Thoracic aorta (tissue), 2 donors: ENCODE data around the gene CCR7. TPM values are rescaled to one million over a fixed set of nuclear protein-coding genes. Genes with fewer than 3 reads are reported as not detected.
A peak's percentile ranks its signal among the peaks of the same experiment; 100 is the strongest.

Source experiments
- ATAC-seq: fragments of 150-250 bp; one replicate; pipeline ENCODE4 v1.8.0; 2017; ENCODE audit warnings: low read depth; ENCODE audit not compliant: insufficient number of reproducible peaks, low FRiP score
- DNase-seq: peaks from one replicate; pipeline ENCODE4 v3.0.0-alpha.2; 2020; ENCODE audit warnings: low spot score
- H3K27ac ChIP-seq, 2 donors: fragments of 200-600 bp; sonication (generic); 1 replicate in 1 of 2; 2 replicates in 1 of 2; pipeline ENCODE4 v1.5.1; 2016; ENCODE audit warnings: mild to moderate bottlenecking in 2 of 2, moderate library complexity in 2 of 2
- H3K27me3 ChIP-seq: fragments of 200-600 bp; sonication (generic); replicated peaks from 2 replicates; pipeline ENCODE4 v1.6.0; 2016; ENCODE audit warnings: mild to moderate bottlenecking; ENCODE audit not compliant: insufficient read depth
- H3K36me3 ChIP-seq: fragments of 200-600 bp; sonication (generic); one replicate; pipeline ENCODE4 v1.5.1; 2016
- H3K4me1 ChIP-seq, 2 donors: fragments of 200-600 bp; sonication (generic); 1 replicate in 1 of 2; 2 replicates in 1 of 2; pipeline versions ENCODE4 v1.5.1 to v1.6.0; 2016; ENCODE audit warnings: low read depth in 2 of 2, mild to moderate bottlenecking in 1 of 2; ENCODE audit not compliant: control insufficient read depth in 1 of 2
- H3K4me3 ChIP-seq: fragments of 200-600 bp; sonication (generic); 2 replicates; pipeline ENCODE4 v1.5.1; 2016; ENCODE audit warnings: mild to moderate bottlenecking
- H3K9me3 ChIP-seq: fragments of 200-600 bp; sonication (generic); 2 replicates; pipeline ENCODE4 v1.5.1; 2016
- total RNA-seq, 2 donors: library from RNA; depleted of rRNA; stranded (reverse); fragments of >200 nt; gene quantifications; one replicate each; pipeline versions ENCODE4 v1.1.0 to v1.2.3, GENCODE V29; 2016
- TF ChIP-seq, protein P1 (sequence below): fragments of 200-600 bp; sonication (generic); IDR thresholded peaks from one replicate; pipeline ENCODE4 v1.5.1; 2019; ENCODE audit warnings: antibody characterized with exemption

CCR7 gene
- total RNA-seq, 2 donors from 2014 or later, result not detected

DNA sequence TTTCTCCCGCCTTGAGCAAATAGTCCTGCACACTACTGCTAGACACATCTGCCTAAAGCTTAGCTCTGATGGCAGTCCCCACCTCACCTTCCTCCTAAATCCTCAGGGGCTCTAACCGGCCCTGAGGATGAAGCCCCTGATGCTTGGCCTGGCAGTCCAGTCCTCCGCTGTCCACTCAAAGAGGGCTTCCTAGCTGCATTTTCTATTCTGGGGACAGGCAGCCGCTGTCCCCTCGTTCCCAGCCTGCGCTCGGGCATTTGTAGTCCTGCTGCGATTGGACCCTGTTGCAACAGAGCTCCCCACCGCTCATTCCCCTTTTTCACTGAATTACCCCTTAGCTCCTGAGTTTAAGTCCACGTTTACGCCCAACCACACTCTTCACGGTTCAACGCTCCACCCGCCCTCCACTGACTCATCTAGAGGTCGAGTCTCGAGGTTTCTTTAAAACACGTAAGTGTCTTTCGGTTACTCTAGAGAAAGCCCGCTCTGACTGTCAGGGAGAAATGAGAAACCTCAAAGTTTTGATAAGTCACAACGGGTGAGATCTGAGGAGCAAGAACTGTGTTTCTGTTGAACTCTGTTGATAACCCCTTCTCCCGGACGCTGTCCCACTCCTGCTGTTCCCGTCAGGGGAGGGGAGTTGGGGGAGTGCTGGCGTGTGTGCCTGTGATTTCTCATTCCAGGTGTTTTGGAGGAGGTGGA lies 4.5 kb downstream of the CCR7 start:
- H3K36me3 ChIP-seq, result no peaks in the 10 kb centered on the region
- ATAC-seq, result no peak
- no peak for DNase-seq
- no peak overlapping the region for H3K27ac ChIP-seq
- peaks cover 0 to 5% of the 10 kb centered on the region in 2 donors for H3K4me1 ChIP-seq
- TF ChIP-seq, protein P1, sequence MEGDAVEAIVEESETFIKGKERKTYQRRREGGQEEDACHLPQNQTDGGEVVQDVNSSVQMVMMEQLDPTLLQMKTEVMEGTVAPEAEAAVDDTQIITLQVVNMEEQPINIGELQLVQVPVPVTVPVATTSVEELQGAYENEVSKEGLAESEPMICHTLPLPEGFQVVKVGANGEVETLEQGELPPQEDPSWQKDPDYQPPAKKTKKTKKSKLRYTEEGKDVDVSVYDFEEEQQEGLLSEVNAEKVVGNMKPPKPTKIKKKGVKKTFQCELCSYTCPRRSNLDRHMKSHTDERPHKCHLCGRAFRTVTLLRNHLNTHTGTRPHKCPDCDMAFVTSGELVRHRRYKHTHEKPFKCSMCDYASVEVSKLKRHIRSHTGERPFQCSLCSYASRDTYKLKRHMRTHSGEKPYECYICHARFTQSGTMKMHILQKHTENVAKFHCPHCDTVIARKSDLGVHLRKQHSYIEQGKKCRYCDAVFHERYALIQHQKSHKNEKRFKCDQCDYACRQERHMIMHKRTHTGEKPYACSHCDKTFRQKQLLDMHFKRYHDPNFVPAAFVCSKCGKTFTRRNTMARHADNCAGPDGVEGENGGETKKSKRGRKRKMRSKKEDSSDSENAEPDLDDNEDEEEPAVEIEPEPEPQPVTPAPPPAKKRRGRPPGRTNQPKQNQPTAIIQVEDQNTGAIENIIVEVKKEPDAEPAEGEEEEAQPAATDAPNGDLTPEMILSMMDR, result no peak
- peak overlapping the region; percentile 42 for H3K4me3 ChIP-seq
- H3K27me3 ChIP-seq, result no peaks in the 10 kb centered on the region
- no peaks in the 10 kb centered on the region for H3K9me3 ChIP-seq

- ATAC-seq (peak; percentile 84), DNase-seq (peak; percentile 60)
- TF ChIP-seq, protein P1, result peak; percentile 95
- Histone ChIP-seq H3K4me3 (peak overlapping the region; percentile 42), H3K4me1 (peaks cover 0 to 5% of the 10 kb centered on the region in 2 donors), H3K9me3 (no peaks in the 10 kb centered on the region), H3K27me3 (no peaks in the 10 kb centered on the region), H3K27ac (no peak overlapping the region), H3K36me3 (no peaks in the 10 kb centered on the region)
Observed at GRCh38 chr17:40559954-40560591, 5.2 kb downstream of the CCR7 start.

DNA sequence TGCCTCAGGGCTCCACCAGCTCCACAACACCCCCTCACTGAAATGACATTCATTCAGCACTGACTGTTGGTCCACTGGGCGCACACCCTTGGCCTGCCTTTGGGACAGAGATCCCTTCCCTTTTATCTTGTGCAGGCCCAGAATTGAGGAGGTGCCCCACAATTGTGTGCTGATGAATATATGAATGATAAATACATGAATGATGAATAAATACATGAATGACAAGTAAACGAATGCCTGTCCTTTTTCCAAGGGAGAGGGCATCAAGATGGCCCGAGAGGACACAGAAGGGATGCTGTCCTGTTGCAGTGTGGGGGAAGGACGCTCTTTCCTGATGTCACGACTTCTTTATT lies 5.7 kb downstream of the CCR7 start:
- no peak for DNase-seq
- Histone ChIP-seq H3K27ac (no peak overlapping the region), H3K9me3 (no peaks in the 10 kb centered on the region), H3K4me3 (no peak overlapping the region), H3K4me1 (peaks cover 0 to 5% of the 10 kb centered on the region in 2 donors), H3K27me3 (no peaks in the 10 kb centered on the region), H3K36me3 (no peaks in the 10 kb centered on the region)
- TF ChIP-seq, protein P1, result no peak
- no peak for ATAC-seq

DNA sequence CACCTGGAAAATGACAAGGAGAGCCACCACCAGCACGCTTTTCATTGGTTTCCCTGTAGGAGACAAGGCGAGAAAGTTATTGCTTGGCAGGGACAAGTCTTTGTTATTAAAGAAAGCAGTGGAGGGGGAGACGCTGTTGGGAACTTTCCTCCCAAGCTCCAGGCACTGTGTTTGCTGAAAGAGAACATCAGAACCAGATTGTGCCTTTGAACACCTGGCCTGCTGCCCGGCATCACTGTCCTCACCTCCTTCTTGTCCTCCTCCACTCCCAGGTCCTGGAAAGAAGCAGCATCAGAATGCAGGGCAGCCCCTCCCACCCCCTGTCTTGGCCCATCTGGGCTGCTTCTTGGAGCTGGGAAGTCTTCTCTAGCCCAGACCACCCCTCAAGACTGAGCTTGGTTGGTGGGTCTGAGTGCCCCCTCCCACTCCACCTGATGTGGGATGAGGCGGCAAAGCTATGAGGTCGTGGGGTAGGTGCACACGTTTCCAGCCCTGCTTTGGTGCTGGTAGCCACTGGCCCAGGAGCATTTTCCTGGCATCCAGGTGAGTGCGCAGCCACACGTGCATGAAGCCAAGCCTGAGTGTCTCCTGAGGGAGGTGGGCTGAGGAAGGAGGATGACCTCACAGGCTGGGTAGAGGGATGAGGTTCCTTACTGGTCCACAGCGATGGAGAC lies 6.2 kb downstream of the CCR7 start:
- H3K9me3 ChIP-seq, result no peaks in the 10 kb centered on the region
- H3K4me3 ChIP-seq, result no peak overlapping the region
- TF ChIP-seq, protein P1, result no peak
- no peaks in the 10 kb centered on the region for H3K36me3 ChIP-seq
- DNase-seq (no peak), ATAC-seq (no peak)
- H3K4me1 ChIP-seq, result peaks cover under 1 to 5% of the 10 kb centered on the region in 2 donors
- no peaks in the 10 kb centered on the region for H3K27me3 ChIP-seq
- H3K27ac ChIP-seq, result no peak overlapping the region

DNA sequence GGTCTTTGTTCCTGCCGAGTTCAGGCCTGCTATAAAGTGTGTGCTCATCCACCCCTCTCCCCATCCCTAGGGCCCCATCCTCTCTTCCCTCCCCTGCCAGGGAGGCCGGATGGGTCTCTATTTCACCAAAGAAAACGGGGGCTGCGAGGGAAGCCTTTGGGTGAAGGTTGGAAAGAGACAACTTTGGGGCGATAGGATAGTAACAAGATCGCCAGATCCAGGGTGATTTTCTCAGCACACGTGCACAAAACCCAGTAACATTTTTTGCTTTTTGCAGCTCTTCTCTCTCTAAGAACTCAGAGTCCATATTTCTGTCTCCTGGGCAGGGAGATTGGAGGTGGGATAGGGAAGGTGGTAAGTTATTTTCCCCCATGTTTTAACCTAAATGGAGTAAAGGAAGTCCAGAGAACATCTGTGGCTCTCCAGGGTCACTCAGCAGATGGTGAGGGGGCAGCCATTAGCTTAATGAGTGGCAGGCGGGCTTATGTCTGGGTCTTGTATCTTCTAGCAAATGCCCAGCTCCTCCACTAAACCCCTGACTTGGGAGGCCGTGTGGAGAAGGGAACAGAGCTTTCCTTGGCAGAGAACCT lies 6.9 kb downstream of the CCR7 start:
- TF ChIP-seq, protein P1, result no peak
- no peak for DNase-seq
- Histone ChIP-seq H3K27me3 (no peaks in the 10 kb centered on the region), H3K9me3 (no peaks in the 10 kb centered on the region), H3K4me3 (no peak overlapping the region), H3K27ac (no peak overlapping the region), H3K36me3 (no peaks in the 10 kb centered on the region), H3K4me1 (peaks cover 4 to 5% of the 10 kb centered on the region in 2 donors)
- no peak for ATAC-seq
